ENCODE results near the gene TGOLN2. TPM values are rescaled to one million over a fixed set of nuclear protein-coding genes. Genes with fewer than 3 reads are reported as not detected.

The TGOLN2 gene
- total and polyA plus RNA-seq, 2 of the 13 experiments (the other 11 are each of a cell fraction or from before 2014, with no cell fraction given), result 99.6 to 155 TPM

DNA sequence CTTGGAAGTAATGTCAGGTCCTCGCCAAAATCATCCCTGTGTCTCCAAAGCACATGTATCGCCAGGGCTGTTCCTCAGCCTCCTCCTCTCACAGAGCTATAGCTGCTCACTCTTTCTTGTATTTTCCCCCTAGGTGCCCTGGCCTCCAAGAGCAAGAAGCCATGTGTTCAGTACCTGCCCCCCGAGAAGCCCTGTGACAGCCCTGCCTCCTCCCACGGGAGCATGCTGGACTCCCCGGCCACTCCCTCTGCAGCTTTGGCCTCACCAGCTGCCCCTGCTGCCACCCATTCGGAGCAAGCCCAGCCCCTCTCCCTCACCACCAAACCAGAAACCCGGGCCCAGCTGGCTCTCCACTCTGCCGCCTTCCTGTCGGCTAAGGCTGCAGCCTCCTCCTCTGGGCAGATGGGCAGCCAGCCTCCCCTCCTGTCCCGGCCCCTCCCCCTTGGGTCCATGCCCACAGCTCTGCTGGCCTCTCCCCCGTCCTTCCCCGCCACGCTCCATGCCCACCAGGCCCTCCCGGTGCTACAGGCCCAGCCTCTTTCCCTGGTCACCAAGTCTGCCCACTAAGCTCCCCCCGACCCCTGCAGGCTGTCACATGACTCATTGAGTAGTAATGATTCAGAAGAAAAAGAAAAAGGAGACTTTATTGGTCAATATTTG, 18.8 kb downstream of the TGOLN2 start (continued):
- TF ChIP-seq HINFP (CRISPR knock-in tag; IDR thresholded peaks at IDR 0.05; ENCODE audit: low read depth), result no peak
- TF ChIP-seq SP1 (IDR thresholded peaks at IDR 0.05), result no peak
- 0 out of 2 replicates have a peak, but pooled peaks have one; percentile 41 for TF ChIP-seq SP1 (CRISPR knock-in tag; IDR thresholded peaks at IDR 0.05)
- 0 out of 2 replicates have a peak, but pooled peaks have one; percentile 34 for TF ChIP-seq TARDBP (CRISPR knock-in tag; IDR thresholded peaks at IDR 0.05)
- TF ChIP-seq, protein P1, sequence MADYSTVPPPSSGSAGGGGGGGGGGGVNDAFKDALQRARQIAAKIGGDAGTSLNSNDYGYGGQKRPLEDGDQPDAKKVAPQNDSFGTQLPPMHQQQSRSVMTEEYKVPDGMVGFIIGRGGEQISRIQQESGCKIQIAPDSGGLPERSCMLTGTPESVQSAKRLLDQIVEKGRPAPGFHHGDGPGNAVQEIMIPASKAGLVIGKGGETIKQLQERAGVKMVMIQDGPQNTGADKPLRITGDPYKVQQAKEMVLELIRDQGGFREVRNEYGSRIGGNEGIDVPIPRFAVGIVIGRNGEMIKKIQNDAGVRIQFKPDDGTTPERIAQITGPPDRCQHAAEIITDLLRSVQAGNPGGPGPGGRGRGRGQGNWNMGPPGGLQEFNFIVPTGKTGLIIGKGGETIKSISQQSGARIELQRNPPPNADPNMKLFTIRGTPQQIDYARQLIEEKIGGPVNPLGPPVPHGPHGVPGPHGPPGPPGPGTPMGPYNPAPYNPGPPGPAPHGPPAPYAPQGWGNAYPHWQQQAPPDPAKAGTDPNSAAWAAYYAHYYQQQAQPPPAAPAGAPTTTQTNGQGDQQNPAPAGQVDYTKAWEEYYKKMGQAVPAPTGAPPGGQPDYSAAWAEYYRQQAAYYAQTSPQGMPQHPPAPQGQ (CRISPR knock-in tag; IDR thresholded peaks at IDR 0.05; ENCODE audit: borderline replicate concordance), result no peak
- TF ChIP-seq HOXA3 (CRISPR knock-in tag; IDR thresholded peaks at IDR 0.05), result no peak
- TF ChIP-seq ZNF746 (CRISPR knock-in tag; IDR thresholded peaks at IDR 0.05), result no peak
- no peak for TF ChIP-seq ZBTB3 (CRISPR knock-in tag; IDR thresholded peaks at IDR 0.05; ENCODE audit: borderline replicate concordance, low read depth)
- no peak for TF ChIP-seq ZNF414 (CRISPR knock-in tag; IDR thresholded peaks at IDR 0.05)
- TF ChIP-seq IKZF4 (CRISPR knock-in tag; IDR thresholded peaks at IDR 0.05; ENCODE audit: borderline replicate concordance, low read depth, not compliant biosample characterization), result no peak
- no peak for TF ChIP-seq ZNF567 (CRISPR knock-in tag; IDR thresholded peaks at IDR 0.05; ENCODE audit: borderline replicate concordance)
- no peak for TF ChIP-seq CEBPZ (IDR thresholded peaks at IDR 0.05; ENCODE audit: low read length)
- TF ChIP-seq, protein P2, sequence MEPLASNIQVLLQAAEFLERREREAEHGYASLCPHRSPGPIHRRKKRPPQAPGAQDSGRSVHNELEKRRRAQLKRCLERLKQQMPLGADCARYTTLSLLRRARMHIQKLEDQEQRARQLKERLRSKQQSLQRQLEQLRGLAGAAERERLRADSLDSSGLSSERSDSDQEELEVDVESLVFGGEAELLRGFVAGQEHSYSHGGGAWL (CRISPR knock-in tag; IDR thresholded peaks at IDR 0.05), result 0 out of 2 replicates have a peak, but pooled peaks have one; percentile 34
- no peak for TF ChIP-seq ZNF335 (CRISPR knock-in tag; IDR thresholded peaks at IDR 0.05)
- no peak for TF ChIP-seq SAFB2 (CRISPR knock-in tag; IDR thresholded peaks at IDR 0.05; ENCODE audit: borderline replicate concordance, low read depth)
- no peak for TF ChIP-seq ZNF431 (CRISPR knock-in tag; IDR thresholded peaks at IDR 0.05; ENCODE audit: borderline replicate concordance, low read depth)
- TF ChIP-seq MXD4 (CRISPR knock-in tag; IDR thresholded peaks at IDR 0.05), result no peak
- TF ChIP-seq ZNF276 (CRISPR knock-in tag; IDR thresholded peaks at IDR 0.05; ENCODE audit: low read depth), result no peak
- no peak for TF ChIP-seq SIX4 (CRISPR knock-in tag; IDR thresholded peaks at IDR 0.05)

All from HepG2 (cell line).